GM19324 (cell line): Measurements from ENCODE around the gene TMEM150A.
"Not testable (repeated sequence)": the region's sequence is repeated elsewhere in the genome, so short reads cannot be mapped to it uniquely, and the experiment has no call there.

Source experiments
- ATAC-seq: cut with Tn5 transposase; IDR thresholded peaks from one replicate; pipeline ENCODE4 v1.9.1; 2021; ENCODE audit warnings: mild to moderate bottlenecking, moderate library complexity; ENCODE audit not compliant: unreplicated experiment, low FRiP score

TMEM150A gene

DNA sequence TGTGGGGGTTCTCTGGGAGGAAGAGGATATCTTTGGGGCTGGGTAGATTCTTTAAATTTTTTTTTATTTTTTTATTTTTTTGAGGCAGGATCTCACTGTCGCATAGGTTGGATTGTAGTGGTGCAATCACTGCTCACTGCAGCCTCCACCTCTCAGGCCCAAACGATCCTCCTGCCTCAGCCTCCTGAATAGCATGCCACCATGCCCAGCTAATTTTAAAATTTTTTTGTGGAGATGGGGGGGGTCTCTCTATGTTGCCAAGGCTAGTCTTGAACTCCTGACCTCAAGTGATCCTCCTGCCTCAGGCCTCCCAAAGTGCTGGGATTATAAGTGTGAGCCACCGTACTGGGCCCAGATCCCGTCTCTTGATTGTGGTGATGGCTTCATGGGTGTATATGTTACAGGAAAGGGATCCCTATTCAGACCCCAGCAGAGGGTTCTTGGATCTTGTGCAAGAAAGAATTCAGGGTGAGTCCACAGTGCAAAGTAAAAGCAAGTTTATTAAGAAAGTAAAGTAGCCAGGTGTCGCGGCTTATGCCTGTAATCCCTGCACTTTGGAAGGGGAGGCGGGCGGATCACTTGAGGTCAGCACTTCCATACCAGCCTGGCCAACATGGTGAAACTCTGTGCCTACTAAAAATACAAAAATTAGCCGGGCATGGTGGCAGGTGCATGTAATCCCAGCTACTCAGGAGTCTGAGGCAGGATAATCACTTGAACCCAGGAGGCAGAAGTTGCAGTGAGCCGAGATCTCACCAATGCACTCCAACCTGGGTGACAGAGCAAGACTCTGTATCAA lies 11.4 kb upstream of the TMEM150A start:
- no peak for ATAC-seq

- peak; percentile 83 for ATAC-seq
These were observed 9.4 kb upstream of the TMEM150A start, which contains the start of gene C2orf68 for GRCh38 chr2:85611705-85612587. TSS of gene C2orf68 (minus strand) at chr2:85612066. CDS start at chr2:85611984, 82 bp downstream.

DNA sequence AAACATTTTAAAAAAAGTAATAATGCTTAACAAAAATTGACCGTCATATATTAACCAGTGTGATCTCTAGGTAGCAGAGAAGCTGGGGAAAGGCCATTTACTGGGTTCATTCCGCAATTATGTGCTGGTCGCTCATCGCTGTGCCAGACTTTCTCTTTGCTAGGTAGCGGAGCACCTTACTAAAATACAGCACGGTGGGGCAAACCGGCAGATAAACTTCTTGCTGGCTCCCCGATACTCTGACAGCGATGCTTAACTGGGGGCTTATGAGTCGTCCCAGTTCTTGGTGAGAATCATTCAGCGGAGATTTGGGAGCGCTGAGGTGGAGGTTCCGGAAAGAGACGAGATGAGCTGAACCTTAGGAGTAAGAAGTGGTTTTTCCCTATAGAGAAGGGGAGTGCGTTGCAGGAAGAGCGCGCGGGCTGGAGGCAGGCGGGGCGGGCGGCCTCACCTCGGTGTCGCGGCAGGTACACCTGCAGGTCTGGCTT lies 8.8 kb upstream of the TMEM150A start:
- ATAC-seq, result no peak

DNA sequence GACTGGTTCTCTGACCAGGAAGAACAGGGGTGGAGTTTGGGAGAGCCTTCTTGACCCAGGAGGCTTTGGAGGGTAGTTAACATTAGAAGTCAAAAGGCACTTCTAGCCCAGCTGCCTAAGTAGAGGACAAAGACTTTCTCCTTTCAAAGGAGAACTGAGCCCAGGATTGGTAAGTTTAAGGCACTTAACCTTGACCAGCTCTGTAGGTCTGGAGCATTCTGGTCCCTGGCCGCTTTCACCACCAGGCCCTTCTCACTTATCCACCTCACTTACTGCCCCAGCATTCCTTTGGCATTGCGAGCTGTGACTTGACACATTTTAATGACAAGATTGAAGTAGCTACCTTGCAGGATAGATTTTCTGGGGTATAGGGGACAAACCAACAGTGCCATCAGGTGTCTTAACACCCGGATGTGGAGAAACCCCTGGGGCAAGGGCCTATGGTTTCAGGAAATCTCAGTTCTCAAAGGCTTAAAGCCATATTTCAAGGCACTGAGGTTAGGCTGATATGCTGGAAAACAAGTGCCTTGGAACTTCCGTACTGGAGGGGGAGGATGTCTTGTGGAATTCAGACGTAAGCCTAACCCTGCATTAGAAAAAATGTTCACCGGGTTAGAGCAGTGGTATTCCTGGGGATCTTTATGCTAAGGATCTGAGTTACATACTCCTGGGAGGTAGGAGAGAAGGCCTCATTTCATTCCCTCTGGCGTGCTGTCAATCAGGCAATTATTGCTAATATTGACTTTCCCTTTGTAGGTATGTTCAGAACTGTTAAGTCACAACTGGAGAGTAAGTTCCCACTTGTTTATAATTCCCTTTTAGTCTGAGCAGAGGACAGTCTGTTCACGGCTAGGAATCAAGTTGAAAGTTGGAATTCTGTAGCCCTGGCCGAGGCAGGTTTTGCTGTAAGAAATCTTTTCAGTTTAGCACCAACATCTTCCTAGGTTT lies 5.0 kb upstream of the TMEM150A start:
- no peak for ATAC-seq

DNA sequence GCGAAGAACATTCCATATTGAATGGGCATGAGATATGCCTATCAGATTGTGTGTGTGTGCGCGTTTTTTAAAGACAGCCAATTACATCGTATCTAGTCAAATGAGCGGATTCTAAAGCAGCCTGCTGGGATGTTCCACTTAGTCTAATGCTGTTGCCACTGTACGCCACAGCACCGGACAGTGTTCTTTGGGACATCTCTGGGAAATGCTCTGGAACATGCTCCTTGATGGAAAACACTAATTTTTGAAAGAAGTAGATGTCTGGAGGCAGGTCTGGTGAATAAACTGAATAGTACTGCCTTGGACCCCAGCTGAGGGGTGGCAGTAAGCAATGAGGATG lies 3.6 kb upstream of the TMEM150A start:
- no peak for ATAC-seq

GRCh38 chr2:85605406-85606115 lies 3.1 kb upstream of the TMEM150A start:
- no peak for ATAC-seq

- no peak for ATAC-seq
These were observed 2.3 kb upstream of the TMEM150A start for GRCh38 chr2:85604568-85605339.

GRCh38 chr2:85604133-85604444 lies 1.6 kb upstream of the TMEM150A start:
- not testable (repeated sequence) for ATAC-seq

- peak; percentile 63 for ATAC-seq
These were observed 575 bp downstream of the TMEM150A start for GRCh38 chr2:85601771-85602475.

GRCh38 chr2:85600951-85601770 lies 1.3 kb downstream of the TMEM150A start:
- no peak for ATAC-seq

DNA sequence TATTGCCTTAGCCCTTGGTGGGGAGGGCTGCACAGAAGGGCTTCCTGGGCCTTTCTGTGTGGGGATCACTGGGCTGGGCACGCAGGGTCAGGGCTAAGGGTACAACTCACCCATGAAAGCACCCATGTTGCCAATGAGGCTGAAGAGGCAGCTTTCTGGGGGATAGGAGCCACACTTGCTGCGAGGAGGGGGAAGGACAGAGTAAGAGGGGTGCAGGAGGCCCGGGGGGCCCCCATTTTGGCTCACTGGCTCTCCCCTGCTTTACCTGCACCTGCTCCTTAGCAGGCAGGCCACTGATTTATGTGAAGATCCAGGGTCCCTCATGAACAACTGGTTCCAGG lies 2.3 kb downstream of the TMEM150A start:
- ATAC-seq, result no peak

- no peak for ATAC-seq
These were observed 2.8 kb downstream of the TMEM150A start for GRCh38 chr2:85599468-85600234.

GRCh38 chr2:85598594-85599340 lies 3.7 kb downstream of the TMEM150A start:
- ATAC-seq, result no peak

DNA sequence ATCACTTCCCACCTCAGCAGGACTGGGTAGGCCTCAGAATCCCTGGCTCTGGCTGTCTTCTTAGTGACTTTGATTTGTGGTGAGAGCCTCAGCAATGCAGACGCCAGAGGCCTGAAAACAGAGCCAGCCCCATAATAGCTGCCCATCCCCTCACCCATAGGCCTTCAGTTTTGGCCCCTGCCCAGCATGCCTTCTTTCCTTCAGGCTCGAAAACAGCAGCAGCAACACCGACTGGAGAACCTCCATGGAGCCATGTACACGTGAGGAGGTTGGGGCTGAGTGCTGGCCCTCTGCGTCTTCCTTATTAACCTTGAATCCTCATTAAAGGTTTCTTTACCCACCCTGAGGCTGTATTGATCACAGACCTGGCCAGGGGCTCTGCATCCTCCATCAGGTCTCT lies 5.3 kb downstream of the TMEM150A start:
- no peak for ATAC-seq

GRCh38 chr2:85596486-85597143 lies 5.9 kb downstream of the TMEM150A start:
- no peak for ATAC-seq

GRCh38 chr2:85596026-85596333 lies 6.5 kb downstream of the TMEM150A start:
- no peak for ATAC-seq
